NT2/D1 (cell line): Measurements from ENCODE around the gene SRC.

ENCODE experiments used
- SUZ12 ChIP-seq: IDR thresholded peaks from 2 replicates; pipeline ENCODE4 v1.6.1; 2011; ENCODE audit not compliant: insufficient read length, insufficient read depth; ENCODE audit errors: extremely low read depth
- YY1 ChIP-seq: IDR thresholded peaks from 2 replicates; pipeline ENCODE4 v1.6.1; 2011; ENCODE audit not compliant: insufficient read length, insufficient read depth
- ZNF274 ChIP-seq: IDR thresholded peaks from 2 replicates; pipeline ENCODE4 v1.6.1; 2011; ENCODE audit warnings: mild to moderate bottlenecking, low read depth, low read length

DNA sequence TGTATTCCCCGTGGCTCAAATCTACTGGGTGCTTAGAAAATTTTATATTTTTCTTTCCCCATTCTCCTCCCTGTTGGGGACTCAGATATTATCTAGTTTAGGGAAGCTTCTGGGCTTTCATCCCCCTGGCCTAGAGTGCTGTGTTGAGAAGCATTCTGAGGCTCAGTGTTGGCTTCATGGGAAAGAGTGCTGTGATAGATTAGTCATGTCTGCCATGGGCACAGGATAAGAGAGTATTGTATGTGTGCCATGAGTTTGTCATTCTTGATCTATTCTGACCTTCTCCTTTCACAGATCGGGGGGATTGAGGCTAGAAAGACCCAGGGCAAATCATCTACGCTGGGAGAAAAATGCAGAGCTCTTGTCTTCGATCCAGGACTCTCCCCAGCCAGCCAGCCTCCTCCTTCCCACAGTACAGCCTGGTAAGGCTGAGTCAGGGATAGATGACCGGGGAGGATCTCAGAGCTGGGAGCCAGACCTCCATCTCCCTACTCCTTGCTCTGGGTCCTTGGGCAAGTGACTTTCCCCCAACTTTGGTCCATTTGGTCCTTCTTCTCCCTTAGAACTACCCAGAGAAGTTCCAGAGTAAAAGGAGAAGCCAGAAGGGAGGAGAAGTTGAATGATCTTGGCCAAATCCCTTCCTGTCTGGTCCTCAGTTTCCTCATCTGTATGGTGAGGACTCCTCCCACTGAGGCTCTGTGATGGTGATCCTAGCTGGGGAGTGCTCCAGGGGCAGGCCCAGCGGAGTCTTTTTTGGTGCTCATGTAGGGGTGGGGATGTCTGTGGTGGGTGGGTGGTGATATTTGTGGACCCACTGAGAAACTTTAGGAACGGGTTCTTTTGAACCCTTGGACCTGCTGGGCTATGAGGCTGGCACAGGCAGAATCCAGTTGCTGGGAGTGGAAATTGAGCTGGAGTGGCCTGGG is 5.0 kb downstream of the SRC start:
- no peak for TF ChIP-seq YY1
- TF ChIP-seq ZNF274: no peak
- TF ChIP-seq SUZ12: no peak
